ENCODE measurements around the gene C9orf72. TPM values are rescaled to one million over a fixed set of nuclear protein-coding genes. Genes with fewer than 3 reads are reported as not detected.
"Not testable (repeated sequence)": the region's sequence is repeated elsewhere in the genome, so short reads cannot be mapped to it uniquely, and the experiment has no call there.

The C9orf72 gene
- total RNA-seq, 2 donors from 2014 or later = 8.0 to 14.0 TPM

- intact Hi-C loops (cut with DNase I) = no loop called here
- TF ChIP-seq CTCF (IDR thresholded peaks at IDR 0.05) = no peak
- no peak for DNase-seq
- no peaks in the 10 kb centered on the region for H3K27me3 ChIP-seq
- H3K4me3 ChIP-seq = no peak overlapping the region
- H3K9ac ChIP-seq (ENCODE audit: low read depth in 2 of 2, low read length in 2 of 2) = no peak overlapping the region
- no peaks in the 10 kb centered on the region for H3K9me3 ChIP-seq
- no peaks in the 10 kb centered on the region for H3K4me1 ChIP-seq
- H3K27ac ChIP-seq = no peak overlapping the region
- no peaks in the 10 kb centered on the region for H3K36me3 ChIP-seq
Observed at GRCh38 chr9:27510780-27511179, 62.5 kb downstream of the C9orf72 start.

- Histone ChIP-seq H3K4me1 (no peaks in the 10 kb centered on the region), H3K9ac (ENCODE audit: low read depth in 2 of 2, low read length in 2 of 2) (no peak overlapping the region), H3K27ac (no peak overlapping the region), H3K4me3 (no peak overlapping the region), H3K27me3 (no peaks in the 10 kb centered on the region), H3K9me3 (no peaks in the 10 kb centered on the region), H3K36me3 (no peaks in the 10 kb centered on the region)
- intact Hi-C loops (cut with DNase I) = no loop called here
- DNase-seq = no peak
- no peak for TF ChIP-seq CTCF (IDR thresholded peaks at IDR 0.05)
Observed at GRCh38 chr9:27506981-27507380, 66.3 kb downstream of the C9orf72 start.

GRCh38 chr9:27505744-27506161 lies 67.5 kb downstream of the C9orf72 start:
- Histone ChIP-seq H3K4me3 (no peak overlapping the region), H3K27ac (no peak overlapping the region), H3K9me3 (no peaks in the 10 kb centered on the region), H3K4me1 (no peaks in the 10 kb centered on the region), H3K36me3 (no peaks in the 10 kb centered on the region), H3K27me3 (no peaks in the 10 kb centered on the region), H3K9ac (ENCODE audit: low read depth in 2 of 2, low read length in 2 of 2) (no peak overlapping the region)
- intact Hi-C loops (cut with DNase I) = no loop called here
- no peak for DNase-seq
- TF ChIP-seq CTCF (IDR thresholded peaks at IDR 0.05) = no peak

- Histone ChIP-seq H3K36me3 (no peaks in the 10 kb centered on the region), H3K4me3 (no peak overlapping the region), H3K27ac (no peak overlapping the region), H3K9me3 (no peaks in the 10 kb centered on the region), H3K9ac (ENCODE audit: low read depth in 2 of 2, low read length in 2 of 2) (no peak overlapping the region), H3K4me1 (no peaks in the 10 kb centered on the region), H3K27me3 (no peaks in the 10 kb centered on the region)
- DNase-seq = no peak
- no peak for TF ChIP-seq CTCF (IDR thresholded peaks at IDR 0.05)
- intact Hi-C loops (cut with DNase I) = no loop called here
Observed at GRCh38 chr9:27504259-27504658, 69.0 kb downstream of the C9orf72 start.

GRCh38 chr9:27503623-27504022 lies 69.7 kb downstream of the C9orf72 start:
- Histone ChIP-seq H3K36me3 (no peaks in the 10 kb centered on the region), H3K9ac (ENCODE audit: low read depth in 2 of 2, low read length in 2 of 2) (no peak overlapping the region), H3K27ac (no peak overlapping the region), H3K9me3 (no peaks in the 10 kb centered on the region), H3K4me1 (no peaks in the 10 kb centered on the region), H3K4me3 (no peak overlapping the region), H3K27me3 (no peaks in the 10 kb centered on the region)
- TF ChIP-seq CTCF (IDR thresholded peaks at IDR 0.05) = no peak
- DNase-seq = no peak
- intact Hi-C loops (cut with DNase I) = no loop called here

- H3K27me3 ChIP-seq; H3K4me3 ChIP-seq; H3K9ac ChIP-seq (ENCODE audit: low read depth in 2 of 2, low read length in 2 of 2); H3K9me3 ChIP-seq; DNase-seq; H3K27ac ChIP-seq; intact Hi-C loops (cut with DNase I); H3K4me1 ChIP-seq; H3K36me3 ChIP-seq: not testable (repeated sequence)
Observed at GRCh38 chr9:27500902-27501301, 72.4 kb downstream of the C9orf72 start.

All from colonic mucosa (tissue), 4 donors.